GM12872 (cell line): Measurements from ENCODE around the gene HTRA3.

ENCODE experiments used
- TF ChIP-seq, protein P1 (sequence below): IDR thresholded peaks from 3 replicates; pipeline ENCODE4 v1.5.1; 2011; ENCODE audit warnings: low read depth, mild to moderate bottlenecking, low read length, moderate library complexity; ENCODE audit not compliant: insufficient read depth

Gene HTRA3

DNA sequence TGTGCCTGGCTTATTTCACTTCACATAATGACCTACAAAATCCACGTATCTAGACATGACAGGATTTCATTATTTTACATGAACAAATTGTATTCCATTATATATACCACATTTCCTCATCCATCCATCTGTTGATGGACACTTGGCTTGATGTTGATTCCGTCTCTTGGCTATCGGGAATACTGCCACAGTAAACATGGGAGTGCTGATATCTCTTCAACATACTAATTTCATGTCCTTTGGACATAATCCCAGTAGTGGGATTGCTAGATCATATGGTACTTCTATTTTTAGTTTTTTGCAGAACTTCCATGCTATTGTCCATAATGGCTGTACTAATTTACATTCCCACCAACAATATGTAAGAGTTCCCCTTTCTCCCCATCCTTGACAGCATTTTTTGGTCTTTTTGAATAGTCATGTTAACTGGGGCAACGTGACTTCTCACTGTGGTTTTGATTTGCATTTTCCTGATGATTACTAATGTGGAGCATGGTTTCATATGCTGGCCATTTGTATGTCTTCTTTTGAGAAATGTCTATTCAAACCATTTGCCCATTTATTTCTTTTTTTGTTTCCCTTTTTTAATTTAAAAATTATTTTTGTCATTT, 68.9 kb downstream of the HTRA3 start:
- TF ChIP-seq, protein P1, sequence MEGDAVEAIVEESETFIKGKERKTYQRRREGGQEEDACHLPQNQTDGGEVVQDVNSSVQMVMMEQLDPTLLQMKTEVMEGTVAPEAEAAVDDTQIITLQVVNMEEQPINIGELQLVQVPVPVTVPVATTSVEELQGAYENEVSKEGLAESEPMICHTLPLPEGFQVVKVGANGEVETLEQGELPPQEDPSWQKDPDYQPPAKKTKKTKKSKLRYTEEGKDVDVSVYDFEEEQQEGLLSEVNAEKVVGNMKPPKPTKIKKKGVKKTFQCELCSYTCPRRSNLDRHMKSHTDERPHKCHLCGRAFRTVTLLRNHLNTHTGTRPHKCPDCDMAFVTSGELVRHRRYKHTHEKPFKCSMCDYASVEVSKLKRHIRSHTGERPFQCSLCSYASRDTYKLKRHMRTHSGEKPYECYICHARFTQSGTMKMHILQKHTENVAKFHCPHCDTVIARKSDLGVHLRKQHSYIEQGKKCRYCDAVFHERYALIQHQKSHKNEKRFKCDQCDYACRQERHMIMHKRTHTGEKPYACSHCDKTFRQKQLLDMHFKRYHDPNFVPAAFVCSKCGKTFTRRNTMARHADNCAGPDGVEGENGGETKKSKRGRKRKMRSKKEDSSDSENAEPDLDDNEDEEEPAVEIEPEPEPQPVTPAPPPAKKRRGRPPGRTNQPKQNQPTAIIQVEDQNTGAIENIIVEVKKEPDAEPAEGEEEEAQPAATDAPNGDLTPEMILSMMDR = no peak

DNA sequence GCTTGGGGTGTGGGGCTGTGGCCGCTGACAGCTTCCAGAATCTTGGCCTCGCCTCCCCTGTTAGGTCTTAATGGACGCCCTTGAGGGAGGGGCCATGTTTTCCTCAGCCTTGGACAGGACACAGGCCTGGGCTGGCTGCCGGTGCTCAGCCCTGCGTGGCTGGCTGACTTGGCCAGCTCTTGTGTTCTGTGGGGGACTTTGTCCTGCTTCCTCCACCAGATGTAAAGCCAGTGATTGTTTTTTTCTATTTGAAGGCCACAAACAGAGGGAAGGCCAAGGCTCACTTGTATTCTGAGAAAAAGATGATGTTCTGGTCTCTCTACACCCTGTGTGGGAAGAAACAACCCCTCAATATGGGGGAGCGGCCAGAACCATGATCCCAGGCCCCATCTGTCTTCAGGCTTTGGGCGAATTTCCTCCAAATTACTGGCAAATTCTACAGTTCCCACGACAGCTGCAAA, 71.3 kb downstream of the HTRA3 start:
- TF ChIP-seq, protein P1 = no peak

DNA sequence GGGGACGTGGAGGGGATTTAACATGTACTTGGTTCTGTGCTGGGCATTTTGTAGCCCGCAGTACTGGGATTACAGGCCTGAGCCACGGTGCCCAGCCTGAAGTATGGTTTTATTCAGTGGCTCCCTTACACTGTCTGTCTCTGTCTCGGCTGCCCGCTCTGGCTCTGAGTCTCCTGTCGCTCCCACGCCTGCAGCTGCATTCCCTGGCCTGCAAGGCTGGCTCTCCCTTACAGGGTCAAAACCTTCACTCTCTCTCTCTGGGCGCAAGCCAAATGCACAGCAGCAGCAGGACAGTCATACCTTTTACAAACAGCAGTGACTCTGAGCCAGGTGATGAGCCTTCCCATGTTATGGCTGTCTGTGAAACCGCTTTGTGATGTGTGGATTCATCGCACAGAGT, 72.1 kb downstream of the HTRA3 start:
- TF ChIP-seq, protein P1 = no peak

DNA sequence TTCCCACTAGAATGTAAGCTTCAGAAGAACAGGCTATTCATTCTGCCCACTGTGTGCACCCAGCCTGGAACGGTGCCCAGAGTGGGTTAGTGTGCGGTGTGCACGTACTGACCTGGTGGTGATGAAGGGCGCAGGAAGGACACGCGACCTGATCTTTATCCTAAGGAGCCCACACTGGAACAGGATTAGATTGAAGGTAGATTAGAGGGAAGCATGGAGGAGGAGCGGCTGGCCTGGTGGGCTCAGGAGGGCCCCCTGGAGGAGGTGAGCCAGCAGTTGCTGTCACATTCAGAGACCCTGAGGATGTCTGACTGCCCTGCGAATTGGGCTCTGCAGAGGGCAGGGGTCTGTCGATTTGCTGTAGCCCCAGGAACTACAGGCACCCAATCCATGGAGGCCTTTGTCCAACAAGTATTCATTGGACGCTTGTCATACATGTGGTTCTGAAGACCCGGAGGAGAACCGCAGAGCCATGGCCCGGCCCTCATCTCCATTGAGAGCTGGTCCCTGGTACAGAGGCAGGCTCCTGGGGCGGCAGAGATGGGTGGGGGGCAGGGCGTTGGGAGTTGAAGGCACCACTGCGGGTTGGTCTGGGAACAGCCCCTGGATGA, 73.2 kb downstream of the HTRA3 start:
- TF ChIP-seq, protein P1 = peak; percentile 30; the same call in 1 of the 3 replicates

DNA sequence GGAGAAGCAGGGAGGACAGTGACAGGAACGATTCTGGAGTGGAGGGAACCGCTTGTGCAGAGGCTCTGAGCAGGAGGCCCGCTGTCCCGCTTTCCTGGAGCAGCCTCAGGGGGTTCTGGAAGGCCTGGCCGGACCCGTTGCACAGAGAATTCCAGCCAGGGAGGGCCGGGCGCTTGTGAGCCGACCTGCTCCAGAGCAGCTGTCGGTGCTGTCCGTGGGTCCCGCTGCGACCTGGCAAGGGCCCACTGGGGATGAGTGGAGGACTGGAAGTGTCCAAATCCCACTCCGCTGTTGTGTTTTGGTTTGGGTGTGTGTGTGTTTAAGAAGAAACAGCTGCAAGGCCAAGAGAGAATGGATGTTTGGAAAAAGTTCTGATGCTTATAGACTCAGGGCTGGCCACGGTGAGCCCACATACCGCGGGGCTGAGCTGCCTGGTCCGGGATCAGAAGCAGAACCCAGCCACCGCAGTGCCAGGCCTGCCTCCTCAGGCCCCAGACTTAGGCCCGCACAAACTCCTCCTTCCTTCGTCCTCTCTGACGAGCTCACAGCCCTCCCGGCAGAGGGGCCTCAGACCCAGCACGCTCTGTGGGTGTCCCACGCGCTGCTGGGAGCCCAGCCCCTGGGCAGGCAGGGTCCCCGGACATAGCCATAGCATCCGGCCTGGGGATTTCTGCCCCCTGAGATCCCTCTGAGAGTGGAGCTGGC, 73.9 kb downstream of the HTRA3 start:
- TF ChIP-seq, protein P1 = no peak

DNA sequence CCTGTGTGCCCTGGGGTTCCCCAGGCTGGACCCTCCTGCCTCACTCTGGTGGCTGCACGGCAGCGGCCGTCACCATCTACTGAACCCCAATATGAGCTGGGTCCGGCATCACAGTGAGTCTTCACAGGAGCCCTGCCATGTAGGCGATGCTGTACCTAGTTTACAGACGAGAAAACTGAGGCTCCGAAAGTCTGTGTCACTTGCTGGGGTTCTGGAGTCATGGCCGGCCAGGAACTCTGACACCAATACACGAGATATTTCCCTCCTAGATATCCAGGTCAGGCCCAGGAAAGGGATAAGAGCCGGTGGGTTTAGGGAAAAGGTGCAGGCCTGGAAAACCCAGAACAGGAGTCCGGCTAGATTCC, 74.4 kb downstream of the HTRA3 start:
- TF ChIP-seq, protein P1 = no peak

DNA sequence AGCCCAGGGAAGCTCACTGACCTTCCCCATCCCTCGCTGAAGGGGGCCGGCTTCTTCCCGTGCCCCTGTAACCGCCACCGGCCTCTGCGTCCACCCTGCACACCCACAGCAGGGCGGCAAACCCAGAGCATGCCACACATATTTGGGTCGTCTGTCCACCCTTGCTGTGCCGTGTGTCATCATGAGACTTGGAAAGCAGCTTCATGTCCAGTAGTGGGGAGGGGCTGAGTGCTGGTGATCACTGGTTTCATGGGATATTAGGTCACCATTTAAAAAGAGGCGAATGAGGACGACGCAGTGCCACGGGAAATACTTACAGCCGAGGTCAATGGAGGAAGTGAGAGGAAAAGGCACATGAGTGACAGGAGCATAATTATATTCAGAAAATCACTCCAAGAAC, 74.8 kb downstream of the HTRA3 start:
- TF ChIP-seq, protein P1 = no peak
